DMS153 (cell line): ENCODE data around the gene FOXJ1.

Experiments
- DNase-seq: peaks from one replicate; lab custom pipeline; 2025; lab: John Stamatoyannopoulos, UW

The FOXJ1 gene

GRCh38 chr17:76123749-76124581 is 17.1 kb downstream of the FOXJ1 start:
- DNase-seq, result no peak

- no peak for DNase-seq
Measured at GRCh38 chr17:76123191-76123499, 17.9 kb downstream of the FOXJ1 start.

GRCh38 chr17:76122431-76123190 is 18.4 kb downstream of the FOXJ1 start:
- DNase-seq, result no peak

GRCh38 chr17:76121932-76122430 is 19.1 kb downstream of the FOXJ1 start:
- DNase-seq, result no peak

GRCh38 chr17:76120658-76121008 is 20.4 kb downstream of the FOXJ1 start:
- DNase-seq, result no peak

- DNase-seq, result no peak
Measured at GRCh38 chr17:76119409-76120371, 21.4 kb downstream of the FOXJ1 start.

GRCh38 chr17:76115138-76115754 is 25.8 kb downstream of the FOXJ1 start:
- DNase-seq, result no peak

- no peak for DNase-seq
Measured at GRCh38 chr17:76111956-76112355, 29.1 kb downstream of the FOXJ1 start.

- DNase-seq, result no peak
Measured at GRCh38 chr17:76107509-76107908, 33.5 kb downstream of the FOXJ1 start.

- DNase-seq, result no peak
Measured at GRCh38 chr17:76106703-76107102, 34.3 kb downstream of the FOXJ1 start.

- no peak for DNase-seq
Measured at GRCh38 chr17:76104896-76105231, 36.2 kb downstream of the FOXJ1 start.

- no peak for DNase-seq
Measured at GRCh38 chr17:76104140-76104895, 36.7 kb downstream of the FOXJ1 start.

GRCh38 chr17:76103274-76104139 is 37.5 kb downstream of the FOXJ1 start, which contains the start of gene EXOC7:
TSS of gene EXOC7 (minus strand) at chr17:76103787. CDS start at chr17:76103692, 95 bp downstream.
- peak; percentile 78 for DNase-seq

- DNase-seq, result no peak
Measured at GRCh38 chr17:76102944-76103273, 38.1 kb downstream of the FOXJ1 start.

GRCh38 chr17:76097716-76098295 is 43.2 kb downstream of the FOXJ1 start:
- no peak for DNase-seq

- DNase-seq, result no peak
Measured at GRCh38 chr17:76095943-76096342, 45.1 kb downstream of the FOXJ1 start.

GRCh38 chr17:76094046-76094445 is 47.0 kb downstream of the FOXJ1 start:
- no peak for DNase-seq

- no peak for DNase-seq
Measured at GRCh38 chr17:76092526-76093413, 48.3 kb downstream of the FOXJ1 start.
